NCI-H69 (cell line): Measurements from ENCODE around the gene HTR3C.

Experiments used
- DNase-seq: peaks from one replicate; lab custom pipeline; 2025; lab: John Stamatoyannopoulos, UW

Gene HTR3C

GRCh38 chr3:184085389-184085852 is 32.6 kb downstream of the HTR3C start:
- peak; percentile 54 for DNase-seq

DNA sequence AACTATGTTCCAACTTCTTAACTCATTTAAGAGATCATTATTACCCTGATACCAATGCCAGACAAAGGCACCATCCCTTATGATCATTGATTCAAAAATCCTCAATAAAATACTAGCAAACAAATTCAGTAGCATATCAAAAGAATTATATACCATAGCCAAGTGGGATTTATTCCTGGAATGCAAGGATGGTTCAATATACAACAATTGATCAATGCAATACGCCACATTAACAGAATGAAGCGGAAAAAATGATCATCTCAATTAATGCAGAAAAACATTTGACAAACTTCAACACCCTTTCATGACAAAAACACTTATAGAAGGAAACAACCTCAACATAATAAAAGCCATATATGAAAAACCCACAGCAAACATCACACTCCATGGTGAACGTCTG is 39.4 kb downstream of the HTR3C start:
- DNase-seq = no peak

- no peak for DNase-seq
These were observed 44.0 kb downstream of the HTR3C start, which contains the start of gene HTR3E for GRCh38 chr3:184096811-184097383. Gene HTR3E, plus strand, starts transcription at chr3:184097064. Its CDS starts 466 bp downstream, at chr3:184097530.

GRCh38 chr3:184097556-184097955 is 44.7 kb downstream of the HTR3C start:
- no peak for DNase-seq

DNA sequence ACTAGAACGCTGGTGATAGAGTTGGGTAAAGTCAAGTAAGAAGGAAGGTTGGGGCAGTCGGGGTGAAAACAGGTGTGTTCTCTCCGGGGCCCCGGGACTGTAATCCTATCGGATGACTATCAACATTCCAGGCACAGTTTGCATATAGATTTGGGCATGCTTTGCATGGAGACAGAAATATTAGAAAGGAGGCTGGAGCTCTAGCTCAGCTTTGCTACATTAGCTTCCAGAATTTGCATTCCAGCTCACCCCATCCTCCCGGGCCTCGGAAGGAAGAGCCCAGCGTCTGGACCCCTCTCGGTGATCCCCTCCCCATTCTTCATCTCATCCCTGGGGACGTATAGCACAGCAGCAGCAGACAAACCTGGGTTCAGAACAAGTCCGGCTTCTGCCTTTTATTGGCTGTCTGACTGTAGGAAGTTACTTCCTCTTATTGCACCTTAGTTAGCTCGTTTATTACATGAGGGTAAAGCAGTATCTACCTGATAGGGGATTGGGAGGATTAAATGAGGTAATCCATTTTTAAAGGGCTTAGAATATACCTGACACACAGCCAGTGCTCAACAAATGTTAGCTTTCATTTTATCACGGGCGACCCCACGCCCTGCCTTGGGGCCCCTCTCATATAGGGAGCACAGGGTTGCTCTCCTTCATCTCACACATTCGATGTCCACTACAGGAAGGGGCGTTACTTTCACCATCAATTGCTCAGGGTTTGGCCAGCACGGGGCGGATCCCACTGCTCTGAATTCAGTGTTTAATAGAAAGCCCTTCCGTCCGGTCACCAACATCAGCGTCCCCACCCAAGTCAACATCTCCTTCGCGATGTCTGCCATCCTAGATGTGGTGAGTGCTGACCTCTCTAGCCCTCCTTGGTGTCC is 47.2 kb downstream of the HTR3C start:
- no peak for DNase-seq
